ENCODE data around the gene ANTXR2.

- no peak for TF ChIP-seq CTCF (IDR thresholded peaks at IDR 0.05)
- no peak for TF ChIP-seq EZH2phosphoT487 (IDR thresholded peaks at IDR 0.05)
These were observed 85.6 kb downstream of the ANTXR2 start for GRCh38 chr4:79987401-79987800.

Measured in neural progenitor cell (in vitro differentiated cells).